Measurements from ENCODE around the gene PAK1.

DNA sequence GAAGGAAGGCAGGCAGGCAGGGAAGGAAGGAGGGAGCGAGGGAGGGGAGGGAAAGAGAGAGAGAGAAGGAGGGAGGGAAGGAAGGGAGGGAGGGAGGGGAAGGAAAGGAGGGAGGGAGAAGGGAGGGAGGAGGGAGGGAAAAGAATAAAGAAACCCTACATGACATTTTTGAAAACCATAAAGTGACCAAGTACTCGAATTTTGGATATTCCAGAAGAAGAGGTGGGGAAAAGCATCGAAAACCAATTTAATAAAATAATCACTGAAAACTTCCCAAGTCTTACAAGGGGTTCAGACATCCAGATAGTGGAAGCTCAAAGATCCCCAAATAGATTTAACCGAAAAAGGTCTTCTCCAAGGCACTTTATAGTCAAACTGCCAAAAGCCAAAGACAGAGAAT is 184.2 kb downstream of the PAK1 start:
- TF ChIP-seq POLR2AphosphoS5 (IDR thresholded peaks at IDR 0.05; ENCODE audit: low read depth, low read length): no peak
- TF ChIP-seq POLR2A (IDR thresholded peaks at IDR 0.05; ENCODE audit: low read depth, low read length): no peak
- no peak for TF ChIP-seq TAF1 (IDR thresholded peaks at IDR 0.05; ENCODE audit: borderline replicate concordance, low read depth, low read length)

Data from GM12892 (cell line).